Measurements from ENCODE around the gene TCTN1.

- no peak for TF ChIP-seq EZH2phosphoT487 (conservative IDR thresholded peaks at IDR 0.05; ENCODE audit: low read length)
- TF ChIP-seq, protein P1, sequence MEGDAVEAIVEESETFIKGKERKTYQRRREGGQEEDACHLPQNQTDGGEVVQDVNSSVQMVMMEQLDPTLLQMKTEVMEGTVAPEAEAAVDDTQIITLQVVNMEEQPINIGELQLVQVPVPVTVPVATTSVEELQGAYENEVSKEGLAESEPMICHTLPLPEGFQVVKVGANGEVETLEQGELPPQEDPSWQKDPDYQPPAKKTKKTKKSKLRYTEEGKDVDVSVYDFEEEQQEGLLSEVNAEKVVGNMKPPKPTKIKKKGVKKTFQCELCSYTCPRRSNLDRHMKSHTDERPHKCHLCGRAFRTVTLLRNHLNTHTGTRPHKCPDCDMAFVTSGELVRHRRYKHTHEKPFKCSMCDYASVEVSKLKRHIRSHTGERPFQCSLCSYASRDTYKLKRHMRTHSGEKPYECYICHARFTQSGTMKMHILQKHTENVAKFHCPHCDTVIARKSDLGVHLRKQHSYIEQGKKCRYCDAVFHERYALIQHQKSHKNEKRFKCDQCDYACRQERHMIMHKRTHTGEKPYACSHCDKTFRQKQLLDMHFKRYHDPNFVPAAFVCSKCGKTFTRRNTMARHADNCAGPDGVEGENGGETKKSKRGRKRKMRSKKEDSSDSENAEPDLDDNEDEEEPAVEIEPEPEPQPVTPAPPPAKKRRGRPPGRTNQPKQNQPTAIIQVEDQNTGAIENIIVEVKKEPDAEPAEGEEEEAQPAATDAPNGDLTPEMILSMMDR (IDR thresholded peaks at IDR 0.05; ENCODE audit: insufficient read depth, low read length, poor library complexity, severe bottlenecking), result no peak
These were observed 80.5 kb downstream of the TCTN1 start for GRCh38 chr12:110694330-110694901.
